T-cell (primary cell): Measurements from ENCODE around the gene CARMIL1. TPM values are rescaled to one million over a fixed set of nuclear protein-coding genes. Genes with fewer than 3 reads are reported as not detected.

Experiments used
- ATAC-seq, 4 experiments: fragments of 200-7000 bp in 3 of 4; fragments of 150-1000 bp in 1 of 4; cut with Tn5 transposase; replicated peaks in 1 of 4; 1 replicate in 3 of 4; 2 replicates in 1 of 4; pipeline ENCODE4 v1.10.0; 2021; ENCODE audit warnings: moderate library complexity in 3 of 4, mild to moderate bottlenecking in 2 of 4, moderate number of reproducible peaks in 1 of 4
- CTCF ChIA-PET, 2 donors: fragments of 300-600 bp; sonication (Branson Sonifier 250); formaldehyde crosslinking; loops; one replicate each; lab custom pipeline; 2022; ENCODE audit warnings: antibody characterized with exemption in 2 of 2; lab: Charles Lee
- POLR2A ChIA-PET, 2 donors: fragments of 300-600 bp; sonication (Branson Sonifier 250); formaldehyde crosslinking; loops; one replicate each; lab custom pipeline; 2022; ENCODE audit warnings: antibody characterized with exemption in 2 of 2; lab: Charles Lee
- DNase-seq, 35 experiments: peaks; one replicate each; pipeline versions ENCODE4 v3.0.0 to v3.0.0-alpha.2; 2013 to 2023
- H3K27ac ChIP-seq: one replicate; pipeline ENCODE4 v1.5.1; 2013; ENCODE audit warnings: low read length
- H3K27me3 ChIP-seq, 2 experiments: replicated peaks in 1 of 2; 1 replicate in 1 of 2; 2 replicates in 1 of 2; pipeline versions ENCODE4 v1.6.1 to v1.7.0; 2013; ENCODE audit warnings: low read length in 1 of 2, mixed read lengths in 1 of 2; ENCODE audit not compliant: control insufficient read depth in 2 of 2, insufficient read depth in 2 of 2; ENCODE audit errors: extremely low read depth in 1 of 2
- H3K36me3 ChIP-seq, 2 donors: 1 replicate in 1 of 2; 2 replicates in 1 of 2; pipeline versions ENCODE4 v1.6.1 to v1.7.0; 2013; ENCODE audit warnings: low read length in 1 of 2; ENCODE audit not compliant: control insufficient read depth in 2 of 2, insufficient read depth in 1 of 2; ENCODE audit errors: extremely low read depth in 1 of 2
- H3K4me1 ChIP-seq, 2 experiments: 1 replicate in 1 of 2; 2 replicates in 1 of 2; pipeline versions ENCODE4 v1.6.1 to v1.7.0; 2013; ENCODE audit warnings: low read length in 2 of 2, mixed read lengths in 1 of 2; ENCODE audit not compliant: insufficient read depth in 2 of 2, control insufficient read depth in 1 of 2; ENCODE audit errors: extremely low read depth in 1 of 2
- H3K4me3 ChIP-seq, 2 donors: 1 replicate in 1 of 2; 2 replicates in 1 of 2; pipeline versions ENCODE4 v1.5.1 to v1.7.0; 2013; ENCODE audit warnings: mild to moderate bottlenecking in 2 of 2, low read length in 1 of 2, moderate library complexity in 1 of 2; ENCODE audit not compliant: control insufficient read depth in 1 of 2; ENCODE audit errors: extremely low read depth in 1 of 2
- H3K9me3 ChIP-seq: 2 replicates; pipeline ENCODE4 v1.7.0; 2013
- H3K27ac Mint-ChIP-seq, 2 donors: one replicate each; pipeline ENCODE4 v1.8.0; 2020 to 2021; ENCODE audit warnings: mild to moderate bottlenecking in 2 of 2, mixed read lengths in 2 of 2
- H3K27me3 Mint-ChIP-seq, 2 donors: one replicate each; pipeline ENCODE4 v1.8.0; 2021 to 2022; ENCODE audit warnings: mixed read lengths in 2 of 2
- H3K36me3 Mint-ChIP-seq: one replicate; pipeline ENCODE4 v1.8.0; 2021; ENCODE audit warnings: mixed read lengths
- H3K4me1 Mint-ChIP-seq, 3 donors: one replicate each; pipeline ENCODE4 v1.8.0; 2020 to 2022; ENCODE audit warnings: mixed read lengths in 3 of 3, mild to moderate bottlenecking in 1 of 3
- H3K4me3 Mint-ChIP-seq, 3 donors: one replicate each; pipeline ENCODE4 v1.8.0; 2020 to 2022; ENCODE audit warnings: mild to moderate bottlenecking in 3 of 3, mixed read lengths in 3 of 3, moderate library complexity in 3 of 3
- H3K9me3 Mint-ChIP-seq, 3 donors: one replicate each; pipeline ENCODE4 v1.8.0; 2020 to 2022; ENCODE audit warnings: mixed read lengths in 3 of 3
- WGBS: methylation state at CpG from one replicate; pipeline ENCODE4 v1.1.5; 2013; ENCODE audit warnings: missing lambda C conversion rate; ENCODE audit not compliant: insufficient coverage; 5-methylcytosine and 5-hydroxymethylcytosine counted together
- total RNA-seq, 35 experiments: library from RNA in 6 of 35; stranded (reverse) in 6 of 35; fragments of 120-200 nt in 1 of 35; gene quantifications; one replicate each; pipeline versions ENCODE4 v1.2.1 to v1.2.4 and lab custom pipeline; 2013 to 2026

Gene CARMIL1
- total RNA-seq, 5 donors from 2014 or later (not counting 1 experiment from before 2014, with no cell fraction given), result 4.0 to 11.6 (median 6.1) TPM

DNA sequence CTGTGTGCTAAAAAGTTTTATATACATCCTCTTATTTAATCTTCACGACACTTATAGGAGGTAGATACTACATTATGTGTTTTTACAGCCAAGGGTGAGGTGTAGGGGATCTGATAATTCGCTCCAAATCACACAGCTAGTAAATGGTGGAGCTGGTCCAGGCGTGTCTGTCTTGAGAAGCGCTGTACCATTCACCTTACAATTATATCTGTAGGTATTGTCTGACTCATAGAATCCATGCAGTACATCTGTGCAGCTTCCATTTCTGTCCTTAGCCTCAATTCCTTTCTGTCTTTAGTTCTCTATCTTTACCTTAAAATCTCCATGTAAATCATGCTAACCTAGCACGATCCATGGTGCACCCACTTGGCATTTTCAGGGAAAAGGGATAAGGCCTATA, 120.7 kb downstream of the CARMIL1 start:
- no peaks in the 10 kb centered on the region for H3K9me3 ChIP-seq
- ATAC-seq (no peak), DNase-seq (no peak)
- WGBS, result 71% methylated on average over 1 of the region's 5 CpGs
- Mint-ChIP-seq H3K9me3 (no peaks in the 10 kb centered on the region), H3K27ac (no peak overlapping the region), H3K4me3 (no peak overlapping the region), H3K27me3 (no peaks in the 10 kb centered on the region), H3K4me1 (no peaks in the 10 kb centered on the region), H3K36me3 (no peaks in the 10 kb centered on the region)
- ChIA-PET POLR2A (no interaction called here), CTCF (interaction anchor here in 1 of 2 donors (0.6 to 1.0 kb wide), 2 partner anchors 36 to 590 kb away, joined by 3 read pairs; no protein-coding TSS in a partner anchor)
- H3K4me1 ChIP-seq, result peaks cover 7 to 16% of the 10 kb centered on the region in 2 experiments
- H3K27me3 ChIP-seq, result no peaks in the 10 kb centered on the region
- H3K36me3 ChIP-seq, result no peaks in the 10 kb centered on the region
- H3K4me3 ChIP-seq, result no peak overlapping the region
- H3K27ac ChIP-seq, result no peak overlapping the region

DNA sequence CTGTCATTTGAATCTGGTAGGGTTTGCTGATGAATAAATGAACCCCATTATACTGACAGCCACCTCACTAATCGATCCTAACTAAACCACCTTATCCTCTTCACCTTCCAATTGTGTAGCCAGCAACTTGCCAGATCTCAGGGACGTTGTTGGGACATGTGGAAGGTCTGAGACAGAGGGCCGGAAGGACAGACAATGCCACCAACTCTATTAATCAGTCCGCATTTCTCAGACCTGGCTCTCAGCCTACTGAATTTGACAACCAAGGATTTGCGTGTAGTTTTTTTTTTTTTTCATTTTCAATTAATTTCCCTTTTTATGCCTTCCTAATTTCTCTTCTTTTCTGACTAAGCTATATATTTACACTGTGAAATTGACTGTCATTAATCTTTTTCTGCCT, 122.5 kb downstream of the CARMIL1 start:
- Histone ChIP-seq H3K4me3 (no peak overlapping the region), H3K27me3 (no peaks in the 10 kb centered on the region), H3K27ac (no peak overlapping the region), H3K4me1 (peaks cover 22 to 26% of the 10 kb centered on the region in 2 experiments), H3K36me3 (no peaks in the 10 kb centered on the region), H3K9me3 (no peaks in the 10 kb centered on the region)
- WGBS, result 100% methylated on average over 2 of the region's 5 CpGs
- Mint-ChIP-seq H3K27ac (no peak overlapping the region), H3K27me3 (no peaks in the 10 kb centered on the region), H3K4me3 (no peak overlapping the region), H3K4me1 (no peaks in the 10 kb centered on the region), H3K9me3 (no peaks in the 10 kb centered on the region), H3K36me3 (no peaks in the 10 kb centered on the region)
- CTCF ChIA-PET, result interaction anchor here in 1 of 2 donors (0.6 kb wide), 1 partner anchor 70 kb away, joined by 6 read pairs; no protein-coding TSS in a partner anchor
- DNase-seq (no peak), ATAC-seq (no peak)
- POLR2A ChIA-PET, result interaction anchor here in 1 of 2 donors (0.5 kb wide), 1 partner anchor 12 kb away, joined by 4 read pairs; no protein-coding TSS in a partner anchor

DNA sequence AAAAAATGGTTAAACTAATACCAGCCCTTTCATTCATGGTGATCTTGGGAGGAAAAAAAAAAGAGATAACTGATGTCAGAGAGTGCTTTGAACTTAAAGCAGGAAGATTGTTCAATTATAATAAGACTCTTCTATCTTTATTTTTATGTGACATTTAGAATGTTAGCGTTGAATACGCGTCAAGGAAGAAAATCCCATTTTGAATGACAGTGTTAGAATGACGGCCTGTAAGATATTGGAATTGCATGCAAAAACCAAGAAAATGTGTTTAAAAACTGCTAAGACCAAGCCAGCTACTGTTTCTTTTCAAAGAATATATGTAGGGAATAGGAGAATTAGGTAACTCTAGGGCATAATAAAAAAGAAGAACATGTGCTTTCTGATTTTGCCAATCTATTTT, 123.0 kb downstream of the CARMIL1 start:
- Histone ChIP-seq H3K9me3 (no peaks in the 10 kb centered on the region), H3K27me3 (no peaks in the 10 kb centered on the region), H3K27ac (no peak overlapping the region), H3K4me3 (no peak overlapping the region), H3K4me1 (peaks cover 22 to 26% of the 10 kb centered on the region in 2 experiments), H3K36me3 (no peaks in the 10 kb centered on the region)
- H3K27ac Mint-ChIP-seq, result no peak overlapping the region
- no peaks in the 10 kb centered on the region for H3K9me3 Mint-ChIP-seq
- no peaks in the 10 kb centered on the region for H3K4me1 Mint-ChIP-seq
- WGBS, result 100% methylated on average over 1 of the region's 4 CpGs
- H3K27me3 Mint-ChIP-seq, result no peaks in the 10 kb centered on the region
- ATAC-seq (no peak), DNase-seq (no peak)
- ChIA-PET CTCF (interaction anchor here in 1 of 2 donors (0.5 to 0.6 kb wide), 2 partner anchors 71 to 122 kb away, joined by 4 to 6 read pairs; no protein-coding TSS in a partner anchor), POLR2A (interaction anchor here in 1 of 2 donors (0.5 kb wide), 1 partner anchor 12 kb away, joined by 4 read pairs; no protein-coding TSS in a partner anchor)
- no peaks in the 10 kb centered on the region for H3K36me3 Mint-ChIP-seq
- H3K4me3 Mint-ChIP-seq, result no peak overlapping the region

DNA sequence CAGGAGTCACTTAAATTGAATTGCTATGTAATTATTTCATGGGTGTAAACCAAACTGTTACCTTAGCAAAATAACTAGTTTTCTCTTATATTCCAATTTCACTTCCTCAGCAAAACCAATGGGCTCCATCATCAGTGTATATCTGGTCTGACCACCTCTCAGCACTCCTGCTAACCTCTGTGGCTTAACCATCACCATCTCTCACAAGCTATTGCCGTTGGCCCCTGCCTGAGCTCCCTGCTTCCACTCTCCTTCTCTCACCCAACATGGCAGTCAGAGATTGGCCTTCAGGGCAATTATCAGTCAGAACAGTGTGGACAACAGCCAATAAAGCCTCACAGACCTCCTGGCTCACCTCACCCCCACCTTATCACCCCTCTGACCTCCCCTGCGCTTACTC, 124.0 kb downstream of the CARMIL1 start:
- CTCF ChIA-PET, result interaction anchor here (0.6 to 1.5 kb wide), 2 partner anchors 34 to 47 kb away, joined by 3 to 5 read pairs; no protein-coding TSS in a partner anchor
- Histone ChIP-seq H3K27me3 (no peaks in the 10 kb centered on the region), H3K27ac (no peak overlapping the region), H3K4me1 (peaks cover 24 to 35% of the 10 kb centered on the region in 2 experiments), H3K4me3 (no peak overlapping the region), H3K9me3 (no peaks in the 10 kb centered on the region), H3K36me3 (no peaks in the 10 kb centered on the region)
- Mint-ChIP-seq H3K4me3 (no peak overlapping the region), H3K27me3 (no peaks in the 10 kb centered on the region), H3K9me3 (no peaks in the 10 kb centered on the region), H3K4me1 (no peaks in the 10 kb centered on the region), H3K36me3 (no peaks in the 10 kb centered on the region), H3K27ac (no peak overlapping the region)
- POLR2A ChIA-PET, result no interaction called here
- no peak for DNase-seq
- no peak for ATAC-seq
- WGBS, result 100% methylated on average over 2 of the region's 2 CpGs

DNA sequence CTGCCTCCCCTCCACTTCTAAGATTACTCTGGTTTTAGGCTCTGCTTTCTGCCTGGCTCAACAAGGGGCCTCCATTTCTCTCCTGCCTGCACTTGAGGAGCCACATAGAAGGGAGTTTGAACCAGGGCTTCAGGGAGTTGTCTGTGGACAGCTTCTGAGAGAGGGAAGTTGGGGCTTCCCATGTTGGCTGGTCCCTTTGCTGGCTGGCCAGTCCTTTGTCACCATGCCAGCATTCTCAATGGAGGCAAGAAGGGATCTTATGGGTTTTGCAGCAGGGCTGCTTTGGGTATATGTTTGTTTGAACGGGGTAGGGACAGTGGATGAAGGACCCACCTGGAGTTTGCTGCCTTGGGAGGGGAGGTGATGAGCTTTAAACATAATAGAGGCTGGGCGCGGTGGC, 124.9 kb downstream of the CARMIL1 start:
- no peaks in the 10 kb centered on the region for H3K27me3 ChIP-seq
- DNase-seq (peak in 2 of 35 experiments; percentile 3 to 9), ATAC-seq (no peak)
- Mint-ChIP-seq H3K27ac (no peak overlapping the region), H3K36me3 (no peaks in the 10 kb centered on the region), H3K27me3 (no peaks in the 10 kb centered on the region), H3K9me3 (no peaks in the 10 kb centered on the region), H3K4me3 (no peak overlapping the region), H3K4me1 (peaks cover 0 to 4% (median 2%) of the 10 kb centered on the region in 3 donors)
- ChIA-PET POLR2A (interaction anchor here (0.9 to 1.0 kb wide), 2 partner anchors 34 to 37 kb away, joined by 3 to 4 read pairs; no protein-coding TSS in a partner anchor), CTCF (interaction anchor here (1.0 to 1.5 kb wide), 3 partner anchors 9 to 37 kb away, joined by 3 to 5 read pairs (median 3); no protein-coding TSS in a partner anchor)
- 89% methylated on average over 1 of the region's 3 CpGs for WGBS
- no peaks in the 10 kb centered on the region for H3K36me3 ChIP-seq
- H3K4me3 ChIP-seq, result peak overlapping the region; percentile 43 to 44
- peak overlapping the region; percentile 62 for H3K27ac ChIP-seq
- no peaks in the 10 kb centered on the region for H3K9me3 ChIP-seq
- peaks cover 24 to 35% of the 10 kb centered on the region in 2 experiments for H3K4me1 ChIP-seq

DNA sequence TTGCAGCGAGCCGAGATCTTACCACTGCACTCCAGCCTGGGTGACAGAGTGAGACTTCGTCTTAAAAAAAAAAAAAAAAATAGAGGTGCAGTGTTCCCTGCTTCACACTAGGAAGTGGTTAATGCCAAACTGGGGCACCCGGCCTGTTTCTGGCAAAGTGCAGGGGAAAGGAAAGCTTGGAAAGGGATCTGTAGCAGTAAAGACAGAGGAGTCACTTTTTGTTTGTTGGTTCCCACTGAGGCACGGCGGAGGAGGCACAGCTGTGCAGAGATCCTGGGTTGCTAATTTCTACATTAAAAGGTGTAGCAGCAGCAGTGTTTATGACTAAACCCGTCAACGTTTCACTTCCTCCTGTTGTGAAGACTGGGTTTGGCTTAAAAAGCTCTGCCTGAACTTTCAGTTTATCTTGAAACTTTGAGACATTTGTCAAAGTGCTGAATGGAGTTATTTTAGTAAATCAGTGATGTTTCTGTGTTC, 125.6 kb downstream of the CARMIL1 start:
- CTCF ChIA-PET, result interaction anchor here in 1 of 2 donors (0.7 to 1.5 kb wide), 6 partner anchors 8 to 66 kb away, joined by 3 to 5 read pairs (median 3); no protein-coding TSS in a partner anchor
- WGBS, result 0% methylated on average over 7 of the region's 8 CpGs

More for the DNA sequence above, 125.6 kb downstream of the CARMIL1 start:
- no peak overlapping the region for H3K27ac Mint-ChIP-seq
- Histone ChIP-seq H3K27ac (peak overlapping the region; percentile 62), H3K9me3 (no peaks in the 10 kb centered on the region), H3K36me3 (no peaks in the 10 kb centered on the region), H3K27me3 (no peaks in the 10 kb centered on the region), H3K4me1 (peaks cover 24 to 35% of the 10 kb centered on the region in 2 experiments), H3K4me3 (peak overlapping the region; percentile 7 to 43)
- peaks cover 0 to 10% (median 8%) of the 10 kb centered on the region in 3 donors for H3K4me1 Mint-ChIP-seq
- no peaks in the 10 kb centered on the region for H3K27me3 Mint-ChIP-seq
- no peaks in the 10 kb centered on the region for H3K36me3 Mint-ChIP-seq
- ATAC-seq (peak; percentile 90 to 96 (median 92)), DNase-seq (peak in 32 of 35 experiments; percentile 1 to 61 (median 22))
- POLR2A ChIA-PET, result interaction anchor here (0.6 to 1.4 kb wide), 4 partner anchors 12 to 329 kb away, joined by 3 to 5 read pairs (median 4); no protein-coding TSS in a partner anchor
- no peaks in the 10 kb centered on the region for H3K9me3 Mint-ChIP-seq
- no peak overlapping the region for H3K4me3 Mint-ChIP-seq
